Heart left ventricle (tissue), 13 donors: ENCODE data around the gene LMF1.

Experiments used
- POLR2A ChIP-seq, 2 donors: fragments of 450-650 bp; IDR thresholded peaks; one replicate each; pipeline ENCODE4 v1.6.1; 2017; ENCODE audit warnings: antibody characterized with exemption in 2 of 2, mild to moderate bottlenecking in 2 of 2, moderate library complexity in 2 of 2
- TF ChIP-seq, protein P1 (sequence below), 12 donors: fragments of 200-600 bp; sonication (generic) in 4 of 12; IDR thresholded peaks; one replicate each; pipeline versions ENCODE4 v1.5.0 to v1.8.0; 2018 to 2022; ENCODE audit warnings: antibody characterized with exemption in 12 of 12, mild to moderate bottlenecking in 5 of 12
- donor health status: ischemic (EF 13 %, LVEDD 7.1; RV severe dilation, severe dysfunction).
- donor health status: DM: no; HTN: yes; CAD: no.
- donor health status: DM: no; HTN: no; CAD: no.
- donor health status: ischemic (EF 25% LVEDD 6.9; RV normal size, moderate dysfunction).
- donor health status: ischemic (EF 25% LVEDD 5.7; RV mildly dilated, moderate dysfunction).
- donor health status: ischemic (EF 35%, LVEDD 5.7; RV mildly dilated, moderate dysfunction).
- donor health status: nonischemic (EF 11% LVEDD 7.7; RV severe dilation, severe dysfunction).
- donor health status: DM: yes; HTN: yes; CAD: no.
- donor health status: PGD.
- donor health status: ischemic (EF 29% LVEDD 5.4; RV normal size, mild dysfunction).
- donor health status: nonischemic (EF 23%, LVEDD 6.1; RV moderate dilation, normal function).

GRCh38 chr16:967077-967541 lies 3.7 kb downstream of the LMF1 start:
- TF ChIP-seq, protein P1, sequence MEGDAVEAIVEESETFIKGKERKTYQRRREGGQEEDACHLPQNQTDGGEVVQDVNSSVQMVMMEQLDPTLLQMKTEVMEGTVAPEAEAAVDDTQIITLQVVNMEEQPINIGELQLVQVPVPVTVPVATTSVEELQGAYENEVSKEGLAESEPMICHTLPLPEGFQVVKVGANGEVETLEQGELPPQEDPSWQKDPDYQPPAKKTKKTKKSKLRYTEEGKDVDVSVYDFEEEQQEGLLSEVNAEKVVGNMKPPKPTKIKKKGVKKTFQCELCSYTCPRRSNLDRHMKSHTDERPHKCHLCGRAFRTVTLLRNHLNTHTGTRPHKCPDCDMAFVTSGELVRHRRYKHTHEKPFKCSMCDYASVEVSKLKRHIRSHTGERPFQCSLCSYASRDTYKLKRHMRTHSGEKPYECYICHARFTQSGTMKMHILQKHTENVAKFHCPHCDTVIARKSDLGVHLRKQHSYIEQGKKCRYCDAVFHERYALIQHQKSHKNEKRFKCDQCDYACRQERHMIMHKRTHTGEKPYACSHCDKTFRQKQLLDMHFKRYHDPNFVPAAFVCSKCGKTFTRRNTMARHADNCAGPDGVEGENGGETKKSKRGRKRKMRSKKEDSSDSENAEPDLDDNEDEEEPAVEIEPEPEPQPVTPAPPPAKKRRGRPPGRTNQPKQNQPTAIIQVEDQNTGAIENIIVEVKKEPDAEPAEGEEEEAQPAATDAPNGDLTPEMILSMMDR (IDR thresholded peaks at IDR 0.05), result no peak
- no peak for TF ChIP-seq POLR2A (IDR thresholded peaks at IDR 0.05)
